Vagina (tissue), 2 donors: ENCODE results near the gene MALT1.

ENCODE experiments used
- CTCF ChIP-seq, 3 experiments: fragments of 450-650 bp in 2 of 3; fragments of 200-600 bp in 1 of 3; sonication (generic) in 1 of 3; IDR thresholded peaks; one replicate each; pipeline ENCODE4 v1.5.1; 2017 to 2019; ENCODE audit warnings: antibody characterized with exemption in 3 of 3, mild to moderate bottlenecking in 2 of 3, moderate library complexity in 2 of 3
- POLR2A ChIP-seq, 2 donors: fragments of 450-650 bp; IDR thresholded peaks; one replicate each; pipeline ENCODE4 v1.6.1; 2017; ENCODE audit warnings: antibody characterized with exemption in 2 of 2, mild to moderate bottlenecking in 2 of 2, moderate library complexity in 2 of 2

- no peak for TF ChIP-seq POLR2A (IDR thresholded peaks at IDR 0.05)
- TF ChIP-seq CTCF (IDR thresholded peaks at IDR 0.05), result no peak
Measured at GRCh38 chr18:58776084-58776483, 104.8 kb downstream of the MALT1 start.
